ENCODE results near the gene WASF3.

The WASF3 gene

DNA sequence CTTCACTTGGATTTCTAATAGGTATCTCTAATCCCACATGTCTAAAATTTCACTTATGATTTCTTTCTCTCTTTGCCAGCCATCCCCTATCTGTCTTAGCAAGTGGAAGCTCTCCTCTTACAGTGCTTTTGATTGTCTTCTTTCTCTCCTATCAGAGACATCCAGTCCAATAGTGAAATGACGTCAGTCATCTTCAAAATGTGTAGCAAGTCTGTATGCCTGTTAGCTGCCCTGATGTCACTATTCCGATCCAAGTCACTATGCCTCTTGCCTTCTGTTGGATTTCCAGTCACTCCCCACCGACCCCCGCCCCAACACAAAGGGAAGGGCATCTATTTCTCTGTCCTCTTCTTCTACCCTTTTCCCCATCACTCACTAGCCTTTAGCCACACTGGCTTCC is 96.4 kb downstream of the WASF3 start:
- TF ChIP-seq TAF1 (IDR thresholded peaks at IDR 0.05; ENCODE audit: borderline replicate concordance, insufficient read depth, low read length) (no peak), POLR2AphosphoS5 (IDR thresholded peaks at IDR 0.05; ENCODE audit: low read depth, low read length) (no peak), REST (IDR thresholded peaks at IDR 0.05; ENCODE audit: insufficient read depth in 1 of 2, low read depth in 2 of 2, low read length in 2 of 2) (no peak), SIN3A (IDR thresholded peaks at IDR 0.05; ENCODE audit: borderline replicate concordance, insufficient read depth, low read length) (no peak), FOXP2 (optimal IDR thresholded peaks at IDR 0.05; ENCODE audit: borderline replicate concordance, extremely low read depth, extremely low read length, insufficient read depth) (no peak)

DNA sequence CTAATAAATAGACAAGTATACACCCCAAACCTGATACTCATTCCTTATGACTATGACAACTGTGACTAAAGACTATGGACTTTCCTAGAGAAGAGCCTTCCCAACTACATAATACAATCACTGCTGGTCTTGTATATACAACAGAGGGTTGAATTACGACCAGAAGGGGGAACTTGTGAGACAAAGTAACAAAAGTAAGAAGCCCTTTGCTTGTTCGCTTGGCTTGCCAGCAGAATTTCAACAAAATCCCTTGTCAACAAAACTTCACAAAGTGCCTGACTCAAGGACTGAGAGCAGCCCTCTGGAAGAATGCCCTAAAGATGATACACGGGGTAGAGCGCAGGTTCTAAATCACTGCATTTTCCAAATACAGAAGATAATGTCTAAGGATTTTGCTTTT is 99.4 kb downstream of the WASF3 start:
- no peak for TF ChIP-seq POLR2AphosphoS5 (IDR thresholded peaks at IDR 0.05; ENCODE audit: low read depth, low read length)
- TF ChIP-seq FOXP2 (optimal IDR thresholded peaks at IDR 0.05; ENCODE audit: borderline replicate concordance, extremely low read depth, extremely low read length, insufficient read depth): no peak
- TF ChIP-seq REST (IDR thresholded peaks at IDR 0.05; ENCODE audit: insufficient read depth in 1 of 2, low read depth in 2 of 2, low read length in 2 of 2): no peak
- TF ChIP-seq SIN3A (IDR thresholded peaks at IDR 0.05; ENCODE audit: borderline replicate concordance, insufficient read depth, low read length): no peak

- TF ChIP-seq POLR2AphosphoS5 (IDR thresholded peaks at IDR 0.05; ENCODE audit: low read depth, low read length) (no peak), REST (IDR thresholded peaks at IDR 0.05; ENCODE audit: insufficient read depth in 1 of 2, low read depth in 2 of 2, low read length in 2 of 2) (no peak)
Measured at GRCh38 chr13:26658448-26659385, 101.2 kb downstream of the WASF3 start.

DNA sequence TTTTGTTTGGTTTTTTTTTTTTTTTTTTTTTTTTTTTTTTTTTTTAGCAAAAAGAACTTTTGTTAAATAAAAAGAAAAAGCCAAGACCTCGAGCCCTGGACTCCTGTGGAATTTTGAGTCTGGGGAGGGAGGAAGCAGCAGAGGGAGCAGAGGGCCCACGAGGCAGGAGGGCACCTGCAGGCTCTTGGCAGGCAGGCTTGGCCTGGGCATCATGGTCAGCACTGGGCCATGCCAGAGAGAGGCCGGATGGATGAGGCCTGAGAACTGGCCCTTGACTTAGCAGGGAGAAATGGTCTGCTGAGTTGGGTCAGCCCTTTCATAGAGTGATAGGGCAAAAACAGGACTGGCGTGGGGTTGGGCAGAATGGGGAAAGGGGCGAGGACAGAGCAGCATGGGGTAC is 102.7 kb downstream of the WASF3 start:
- TF ChIP-seq TAF1 (IDR thresholded peaks at IDR 0.05; ENCODE audit: borderline replicate concordance, insufficient read depth, low read length) (no peak), FOXP2 (optimal IDR thresholded peaks at IDR 0.05; ENCODE audit: borderline replicate concordance, extremely low read depth, extremely low read length, insufficient read depth) (no peak), POLR2AphosphoS5 (IDR thresholded peaks at IDR 0.05; ENCODE audit: low read depth, low read length) (no peak), REST (IDR thresholded peaks at IDR 0.05; ENCODE audit: insufficient read depth in 1 of 2, low read depth in 2 of 2, low read length in 2 of 2) (no peak), SIN3A (IDR thresholded peaks at IDR 0.05; ENCODE audit: borderline replicate concordance, insufficient read depth, low read length) (no peak)
